Breast epithelium (tissue), 3 donors: ENCODE data around the gene CKS1B.

Source experiments
- CTCF ChIP-seq, 3 donors: fragments of 450-650 bp; IDR thresholded peaks; one replicate each; pipeline ENCODE4 v1.5.1; 2016 to 2017; ENCODE audit warnings: antibody characterized with exemption in 3 of 3, mild to moderate bottlenecking in 3 of 3, moderate library complexity in 3 of 3
- POLR2AphosphoS5 ChIP-seq, 3 donors: sonication (generic); formaldehyde crosslinking; IDR thresholded peaks; one replicate each; pipeline ENCODE4 v1.6.1; 2017; ENCODE audit warnings: antibody characterized with exemption in 3 of 3

- TF ChIP-seq CTCF (IDR thresholded peaks at IDR 0.05) = no peak
- no peak for TF ChIP-seq POLR2AphosphoS5 (IDR thresholded peaks at IDR 0.05)
Observed at GRCh38 chr1:155024315-155024714, 49.8 kb downstream of the CKS1B start.
